HEK293 (cell line): ENCODE results near the gene LNPK.
A peak's percentile ranks its signal among the peaks of the same experiment; 100 is the strongest.
"Not testable (repeated sequence)": the region's sequence is repeated elsewhere in the genome, so short reads cannot be mapped to it uniquely, and the experiment has no call there.

Experiments used
- CTCF ChIA-PET: fragments of 350-600 bp; formaldehyde crosslinking; extraction: SDS; loops from one replicate; lab custom pipeline; 2021; ENCODE audit warnings: antibody characterized with exemption; lab: Yijun Ruan, JAX
- POLR2A ChIA-PET: fragments of 300-600 bp; formaldehyde crosslinking; extraction: SDS; loops from one replicate; lab custom pipeline; 2020; ENCODE audit warnings: antibody characterized with exemption, inconsistent platforms; lab: Yijun Ruan, JAX
- H3K27ac ChIP-seq: fragments of 200-500 bp; sonication (Bioruptor generic); 2 replicates; pipeline ENCODE4 v1.5.1; 2014; ENCODE audit warnings: low read depth, low read length, control low read depth, inconsistent platforms; ENCODE audit errors: extremely low read depth
- H3K36me3 ChIP-seq, 2 experiments: fragments of 200-500 bp in 1 of 2; sonication (Bioruptor generic) in 1 of 2; 1 replicate in 1 of 2; 2 replicates in 1 of 2; pipeline ENCODE4 v1.5.1; 2014 to 2017; ENCODE audit warnings: inconsistent platforms in 2 of 2, low read length in 2 of 2; ENCODE audit not compliant: control insufficient read depth in 2 of 2, insufficient read depth in 1 of 2
- H3K4me1 ChIP-seq: fragments of 200-500 bp; sonication (Bioruptor generic); 2 replicates; pipeline ENCODE4 v1.5.1; 2014; ENCODE audit warnings: mild to moderate bottlenecking, low read length, inconsistent platforms; ENCODE audit not compliant: control insufficient read depth, insufficient read depth
- H3K4me3 ChIP-seq: 2 replicates; pipeline ENCODE4 v1.5.1; 2011; ENCODE audit warnings: low read depth, mild to moderate bottlenecking, control low read depth, low read length, moderate library complexity
- H3K9me3 ChIP-seq: fragments of 200-500 bp; sonication (Bioruptor generic); 2 replicates; pipeline ENCODE4 v1.5.1; 2014; ENCODE audit warnings: low read depth, low read length, inconsistent platforms; ENCODE audit not compliant: control insufficient read depth, insufficient read depth
- GLIS2 ChIP-seq: fragments of 450-650 bp; formaldehyde crosslinking; IDR thresholded peaks from 2 replicates; pipeline ENCODE4 v1.5.1; 2016; ENCODE audit warnings: missing biosample characterization, missing genetic modification characterization
- KLF9 ChIP-seq: fragments of 450-650 bp; formaldehyde crosslinking; IDR thresholded peaks from 2 replicates; pipeline ENCODE4 v1.5.1; 2016; ENCODE audit warnings: missing biosample characterization, missing genetic modification characterization, low read depth
- MYNN ChIP-seq: fragments of 450-650 bp; formaldehyde crosslinking; IDR thresholded peaks from 2 replicates; pipeline ENCODE4 v1.5.1; 2016; ENCODE audit warnings: missing biosample characterization, missing genetic modification characterization, borderline replicate concordance
- OSR2 ChIP-seq: fragments of 450-650 bp; formaldehyde crosslinking; IDR thresholded peaks from 2 replicates; pipeline ENCODE4 v1.5.1; 2016; ENCODE audit warnings: missing biosample characterization, missing genetic modification characterization
- SETDB1 ChIP-seq: IDR thresholded peaks from one replicate; pipeline ENCODE4 v1.6.1; 2017; ENCODE audit warnings: mild to moderate bottlenecking, low read length, moderate library complexity, mixed read lengths; ENCODE audit not compliant: insufficient read length
- ZNF10 ChIP-seq: fragments of 450-650 bp; formaldehyde crosslinking; IDR thresholded peaks from 2 replicates; pipeline ENCODE4 v1.5.1; 2017; ENCODE audit warnings: missing biosample characterization, missing genetic modification characterization
- ZNF146 ChIP-seq: fragments of 450-650 bp; formaldehyde crosslinking; IDR thresholded peaks from 2 replicates; pipeline ENCODE4 v1.5.1; 2016; ENCODE audit warnings: missing biosample characterization, missing genetic modification characterization
- ZNF19 ChIP-seq: fragments of 450-650 bp; formaldehyde crosslinking; IDR thresholded peaks from 2 replicates; pipeline ENCODE4; 2016; ENCODE audit warnings: missing biosample characterization, missing genetic modification characterization, low read depth
- ZNF214 ChIP-seq: fragments of 450-650 bp; formaldehyde crosslinking; IDR thresholded peaks from 2 replicates; pipeline ENCODE4 v1.5.1; 2017; ENCODE audit warnings: missing biosample characterization, mild to moderate bottlenecking, missing genetic modification characterization, borderline replicate concordance
- ZNF302 ChIP-seq: fragments of 450-650 bp; formaldehyde crosslinking; IDR thresholded peaks from 2 replicates; pipeline ENCODE4 v1.5.1; 2016; ENCODE audit warnings: missing biosample characterization, missing genetic modification characterization, low read depth
- ZNF416 ChIP-seq: fragments of 450-650 bp; formaldehyde crosslinking; IDR thresholded peaks from 2 replicates; pipeline ENCODE4 v1.5.1; 2016; ENCODE audit warnings: missing biosample characterization, missing genetic modification characterization
- ZNF501 ChIP-seq: fragments of 450-650 bp; formaldehyde crosslinking; IDR thresholded peaks from 2 replicates; pipeline ENCODE4 v1.5.1; 2016; ENCODE audit warnings: missing biosample characterization, missing genetic modification characterization
- ZNF510 ChIP-seq: fragments of 450-650 bp; formaldehyde crosslinking; IDR thresholded peaks from 2 replicates; pipeline ENCODE4 v1.5.1; 2018; ENCODE audit warnings: mild to moderate bottlenecking, missing genetic modification characterization, missing biosample characterization; ENCODE audit not compliant: insufficient replicate concordance
- ZNF610 ChIP-seq: fragments of 450-650 bp; formaldehyde crosslinking; IDR thresholded peaks from 2 replicates; pipeline ENCODE4 v1.5.1; 2016; ENCODE audit warnings: missing biosample characterization, missing genetic modification characterization, borderline replicate concordance
- ZNF629 ChIP-seq: fragments of 450-650 bp; formaldehyde crosslinking; IDR thresholded peaks from 2 replicates; pipeline ENCODE4 v1.5.1; 2017; ENCODE audit warnings: missing biosample characterization, missing genetic modification characterization
- ZNF777 ChIP-seq: fragments of 450-650 bp; formaldehyde crosslinking; IDR thresholded peaks from 2 replicates; pipeline ENCODE4 v1.5.1; 2017; ENCODE audit warnings: missing biosample characterization, missing genetic modification characterization, borderline replicate concordance
- TF ChIP-seq, protein P1 (sequence below): fragments of 450-650 bp; formaldehyde crosslinking; IDR thresholded peaks from 2 replicates; pipeline ENCODE4 v1.5.1; 2016; ENCODE audit warnings: missing biosample characterization, missing genetic modification characterization
- TF ChIP-seq, protein P2 (sequence below): fragments of 450-650 bp; formaldehyde crosslinking; IDR thresholded peaks from 2 replicates; pipeline ENCODE4 v1.5.1; 2017; ENCODE audit warnings: missing biosample characterization, missing genetic modification characterization
- TF ChIP-seq, protein P3 (sequence below): fragments of 450-650 bp; formaldehyde crosslinking; IDR thresholded peaks from 2 replicates; pipeline ENCODE4 v1.5.1; 2016; ENCODE audit warnings: missing biosample characterization, missing genetic modification characterization
- TF ChIP-seq, protein P4 (sequence below): fragments of 450-650 bp; formaldehyde crosslinking; IDR thresholded peaks from 2 replicates; pipeline ENCODE4 v1.5.1; 2016; ENCODE audit warnings: missing biosample characterization, missing genetic modification characterization
- TF ChIP-seq, protein P5 (sequence below): fragments of 450-650 bp; formaldehyde crosslinking; IDR thresholded peaks from 2 replicates; pipeline ENCODE4 v1.5.1; 2016; ENCODE audit warnings: missing biosample characterization, missing genetic modification characterization, low read depth

Gene LNPK

DNA sequence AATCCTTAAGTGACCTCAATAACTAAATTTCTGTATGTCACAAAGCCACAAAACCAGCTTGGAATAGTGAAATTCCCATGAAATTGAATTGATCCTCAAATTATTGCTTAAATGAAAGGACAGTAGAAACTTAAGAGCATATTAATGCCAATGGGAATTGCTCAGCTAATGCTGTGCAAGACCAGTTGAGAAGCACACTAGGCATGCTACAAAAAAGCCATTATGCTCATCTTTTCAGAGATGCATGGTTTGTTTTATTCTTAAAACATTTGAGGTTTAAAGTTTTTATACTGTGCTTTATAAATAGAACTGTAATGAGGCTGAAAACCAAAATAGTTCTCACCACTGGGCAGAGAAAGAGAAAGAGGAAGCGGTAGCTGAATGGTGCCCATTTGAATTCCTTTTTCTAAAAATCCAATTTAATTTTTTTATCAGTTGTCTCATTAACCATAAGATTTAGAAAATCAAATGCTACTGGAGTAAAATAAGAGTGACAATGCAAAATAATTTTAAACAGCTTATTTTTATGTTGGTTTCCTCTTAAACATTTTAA is 98.6 kb downstream of the LNPK start:
- CTCF ChIA-PET: interaction anchor here (0.7 to 1.1 kb wide), 2 partner anchors 189 to 536 kb away, joined by 3 read pairs; partner anchors contain the start of gene HOXD13
- no peaks in the 10 kb centered on the region for H3K4me1 ChIP-seq
- POLR2A ChIA-PET: no interaction called here

DNA sequence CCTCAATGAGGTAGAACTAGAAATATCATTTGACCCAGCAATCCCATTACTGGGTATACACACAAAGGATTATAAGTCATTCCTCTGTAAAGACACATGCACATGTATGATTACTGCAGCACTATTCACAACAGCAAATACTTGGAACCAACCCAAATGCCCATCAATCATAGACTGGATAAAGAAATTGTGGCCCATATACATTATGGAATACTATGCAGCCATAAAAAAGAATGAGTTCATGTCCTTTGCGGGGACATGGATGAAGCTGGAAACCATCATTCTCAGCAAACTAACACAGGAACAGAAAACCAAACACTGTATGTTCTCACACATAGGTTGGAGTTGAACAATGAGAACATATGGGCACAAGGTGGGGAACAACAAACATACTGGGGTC is 106.1 kb downstream of the LNPK start:
- H3K4me1 ChIP-seq, CTCF ChIA-PET, H3K27ac ChIP-seq, H3K36me3 ChIP-seq, POLR2A ChIA-PET, H3K4me3 ChIP-seq, H3K9me3 ChIP-seq: not testable (repeated sequence)
- TF ChIP-seq ZNF146 (tag by site-specific recombination): peak; percentile 79

More for the DNA sequence above, 98.6 kb downstream of the LNPK start:
- Histone ChIP-seq H3K4me3 (no peak overlapping the region), H3K27ac (no peak overlapping the region), H3K9me3 (no peaks in the 10 kb centered on the region), H3K36me3 (no peaks in the 10 kb centered on the region)
- TF ChIP-seq MYNN (tag by site-specific recombination) (no peak), ZNF629 (tag by site-specific recombination) (no peak), SETDB1 (no peak), ZNF302 (tag by site-specific recombination) (no peak), KLF9 (tag by site-specific recombination) (no peak), ZNF19 (tag by site-specific recombination) (no peak), ZNF510 (tag by site-specific recombination) (no peak), ZNF501 (tag by site-specific recombination) (no peak), ZNF416 (tag by site-specific recombination) (no peak), ZNF777 (tag by site-specific recombination) (no peak), OSR2 (tag by site-specific recombination) (no peak), ZNF10 (no peak), ZNF610 (tag by site-specific recombination) (no peak), GLIS2 (no peak), ZNF214 (tag by site-specific recombination) (no peak)
- TF ChIP-seq, protein P1, sequence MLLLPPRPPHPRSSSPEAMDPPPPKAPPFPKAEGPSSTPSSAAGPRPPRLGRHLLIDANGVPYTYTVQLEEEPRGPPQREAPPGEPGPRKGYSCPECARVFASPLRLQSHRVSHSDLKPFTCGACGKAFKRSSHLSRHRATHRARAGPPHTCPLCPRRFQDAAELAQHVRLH (tag by site-specific recombination): no peak
- TF ChIP-seq, protein P2, sequence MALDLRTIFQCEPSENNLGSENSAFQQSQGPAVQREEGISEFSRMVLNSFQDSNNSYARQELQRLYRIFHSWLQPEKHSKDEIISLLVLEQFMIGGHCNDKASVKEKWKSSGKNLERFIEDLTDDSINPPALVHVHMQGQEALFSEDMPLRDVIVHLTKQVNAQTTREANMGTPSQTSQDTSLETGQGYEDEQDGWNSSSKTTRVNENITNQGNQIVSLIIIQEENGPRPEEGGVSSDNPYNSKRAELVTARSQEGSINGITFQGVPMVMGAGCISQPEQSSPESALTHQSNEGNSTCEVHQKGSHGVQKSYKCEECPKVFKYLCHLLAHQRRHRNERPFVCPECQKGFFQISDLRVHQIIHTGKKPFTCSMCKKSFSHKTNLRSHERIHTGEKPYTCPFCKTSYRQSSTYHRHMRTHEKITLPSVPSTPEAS (tag by site-specific recombination): no peak
- TF ChIP-seq, protein P3, sequence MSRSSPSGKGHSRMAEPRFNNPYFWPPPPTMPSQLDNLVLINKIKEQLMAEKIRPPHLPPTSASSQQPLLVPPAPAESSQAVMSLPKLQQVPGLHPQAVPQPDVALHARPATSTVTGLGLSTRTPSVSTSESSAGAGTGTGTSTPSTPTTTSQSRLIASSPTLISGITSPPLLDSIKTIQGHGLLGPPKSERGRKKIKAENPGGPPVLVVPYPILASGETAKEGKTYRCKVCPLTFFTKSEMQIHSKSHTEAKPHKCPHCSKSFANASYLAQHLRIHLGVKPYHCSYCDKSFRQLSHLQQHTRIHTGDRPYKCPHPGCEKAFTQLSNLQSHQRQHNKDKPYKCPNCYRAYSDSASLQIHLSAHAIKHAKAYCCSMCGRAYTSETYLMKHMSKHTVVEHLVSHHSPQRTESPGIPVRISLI: no peak
- TF ChIP-seq, protein P4, sequence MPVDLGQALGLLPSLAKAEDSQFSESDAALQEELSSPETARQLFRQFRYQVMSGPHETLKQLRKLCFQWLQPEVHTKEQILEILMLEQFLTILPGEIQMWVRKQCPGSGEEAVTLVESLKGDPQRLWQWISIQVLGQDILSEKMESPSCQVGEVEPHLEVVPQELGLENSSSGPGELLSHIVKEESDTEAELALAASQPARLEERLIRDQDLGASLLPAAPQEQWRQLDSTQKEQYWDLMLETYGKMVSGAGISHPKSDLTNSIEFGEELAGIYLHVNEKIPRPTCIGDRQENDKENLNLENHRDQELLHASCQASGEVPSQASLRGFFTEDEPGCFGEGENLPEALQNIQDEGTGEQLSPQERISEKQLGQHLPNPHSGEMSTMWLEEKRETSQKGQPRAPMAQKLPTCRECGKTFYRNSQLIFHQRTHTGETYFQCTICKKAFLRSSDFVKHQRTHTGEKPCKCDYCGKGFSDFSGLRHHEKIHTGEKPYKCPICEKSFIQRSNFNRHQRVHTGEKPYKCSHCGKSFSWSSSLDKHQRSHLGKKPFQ (tag by site-specific recombination): no peak
- TF ChIP-seq, protein P5, sequence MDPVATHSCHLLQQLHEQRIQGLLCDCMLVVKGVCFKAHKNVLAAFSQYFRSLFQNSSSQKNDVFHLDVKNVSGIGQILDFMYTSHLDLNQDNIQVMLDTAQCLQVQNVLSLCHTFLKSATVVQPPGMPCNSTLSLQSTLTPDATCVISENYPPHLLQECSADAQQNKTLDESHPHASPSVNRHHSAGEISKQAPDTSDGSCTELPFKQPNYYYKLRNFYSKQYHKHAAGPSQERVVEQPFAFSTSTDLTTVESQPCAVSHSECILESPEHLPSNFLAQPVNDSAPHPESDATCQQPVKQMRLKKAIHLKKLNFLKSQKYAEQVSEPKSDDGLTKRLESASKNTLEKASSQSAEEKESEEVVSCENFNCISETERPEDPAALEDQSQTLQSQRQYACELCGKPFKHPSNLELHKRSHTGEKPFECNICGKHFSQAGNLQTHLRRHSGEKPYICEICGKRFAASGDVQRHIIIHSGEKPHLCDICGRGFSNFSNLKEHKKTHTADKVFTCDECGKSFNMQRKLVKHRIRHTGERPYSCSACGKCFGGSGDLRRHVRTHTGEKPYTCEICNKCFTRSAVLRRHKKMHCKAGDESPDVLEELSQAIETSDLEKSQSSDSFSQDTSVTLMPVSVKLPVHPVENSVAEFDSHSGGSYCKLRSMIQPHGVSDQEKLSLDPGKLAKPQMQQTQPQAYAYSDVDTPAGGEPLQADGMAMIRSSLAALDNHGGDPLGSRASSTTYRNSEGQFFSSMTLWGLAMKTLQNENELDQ: no peak
